ENCODE measurements around the gene TMEM258.

GRCh38 chr11:61743486-61744095 is 48.8 kb downstream of the TMEM258 start:
- TF ChIP-seq, protein P1, sequence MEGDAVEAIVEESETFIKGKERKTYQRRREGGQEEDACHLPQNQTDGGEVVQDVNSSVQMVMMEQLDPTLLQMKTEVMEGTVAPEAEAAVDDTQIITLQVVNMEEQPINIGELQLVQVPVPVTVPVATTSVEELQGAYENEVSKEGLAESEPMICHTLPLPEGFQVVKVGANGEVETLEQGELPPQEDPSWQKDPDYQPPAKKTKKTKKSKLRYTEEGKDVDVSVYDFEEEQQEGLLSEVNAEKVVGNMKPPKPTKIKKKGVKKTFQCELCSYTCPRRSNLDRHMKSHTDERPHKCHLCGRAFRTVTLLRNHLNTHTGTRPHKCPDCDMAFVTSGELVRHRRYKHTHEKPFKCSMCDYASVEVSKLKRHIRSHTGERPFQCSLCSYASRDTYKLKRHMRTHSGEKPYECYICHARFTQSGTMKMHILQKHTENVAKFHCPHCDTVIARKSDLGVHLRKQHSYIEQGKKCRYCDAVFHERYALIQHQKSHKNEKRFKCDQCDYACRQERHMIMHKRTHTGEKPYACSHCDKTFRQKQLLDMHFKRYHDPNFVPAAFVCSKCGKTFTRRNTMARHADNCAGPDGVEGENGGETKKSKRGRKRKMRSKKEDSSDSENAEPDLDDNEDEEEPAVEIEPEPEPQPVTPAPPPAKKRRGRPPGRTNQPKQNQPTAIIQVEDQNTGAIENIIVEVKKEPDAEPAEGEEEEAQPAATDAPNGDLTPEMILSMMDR (IDR thresholded peaks at IDR 0.05): no peak
- TF ChIP-seq ZFX (IDR thresholded peaks at IDR 0.05; ENCODE audit: borderline replicate concordance): no peak
